Glomerular endothelial cell (primary cell): ENCODE measurements around the gene KEL. TPM values are rescaled to one million over a fixed set of nuclear protein-coding genes. Genes with fewer than 3 reads are reported as not detected.

ENCODE experiments used
- DNase-seq: peaks from one replicate; pipeline ENCODE4 v3.0.0-alpha.2; 2011; ENCODE audit warnings: low read depth, low spot score; ENCODE audit errors: extremely low read depth
- total RNA-seq: library from RNA; depleted of rRNA; stranded (reverse); fragments of >200 nt; gene quantifications from 2 replicates; pipeline ENCODE4 v1.2.3, GENCODE V29; 2015

Gene KEL
- total RNA-seq, 1 donor from 2014 or later: 0.18 TPM

- DNase-seq: no peak
Observed at GRCh38 chr7:142901426-142902259, 60.5 kb downstream of the KEL start.

GRCh38 chr7:142899661-142900060 lies 62.5 kb downstream of the KEL start:
- DNase-seq: no peak

- no peak for DNase-seq
Observed at GRCh38 chr7:142898377-142899170, 63.6 kb downstream of the KEL start.

- no peak for DNase-seq
Observed at GRCh38 chr7:142897691-142898090, 64.5 kb downstream of the KEL start.

GRCh38 chr7:142896741-142897379 lies 65.3 kb downstream of the KEL start:
- DNase-seq: no peak

- no peak for DNase-seq
Observed at GRCh38 chr7:142896151-142896550, 66.0 kb downstream of the KEL start.

- no peak for DNase-seq
Observed at GRCh38 chr7:142894985-142895593, 67.1 kb downstream of the KEL start.

GRCh38 chr7:142894112-142894984 lies 67.8 kb downstream of the KEL start:
- DNase-seq: no peak

GRCh38 chr7:142892951-142893350 lies 69.2 kb downstream of the KEL start:
- no peak for DNase-seq

- DNase-seq: no peak
Observed at GRCh38 chr7:142891490-142892082, 70.6 kb downstream of the KEL start.

Other genes with a start within 250 kb of the KEL start
- gene PRSS1, start 212.9 kb downstream of the KEL start, total RNA-seq: not detected in 2 replicates
- 0.41 and 3.0 TPM in 2 replicates for gene PRSS2, start 191.4 kb downstream of the KEL start, total RNA-seq
- 3.5 and 3.8 TPM in 2 replicates for gene EPHB6, start 107.3 kb downstream of the KEL start, total RNA-seq
- gene TRPV6, start 76.6 kb downstream of the KEL start, total RNA-seq: not detected in 2 replicates
- gene TRPV5, start 28.6 kb downstream of the KEL start, total RNA-seq: not detected in 2 replicates
- not detected in 2 replicates for gene LLCFC1, start 22.9 kb downstream of the KEL start, total RNA-seq
- gene OR9A2, start 64.8 kb upstream of the KEL start, total RNA-seq: 0.18 TPM in 1 of 2 replicates, not detected in the other
- gene OR6V1, start 90.0 kb upstream of the KEL start, total RNA-seq: not detected in 2 replicates
- not detected in 2 replicates for gene PIP, start 169.7 kb upstream of the KEL start, total RNA-seq
- not detected in 2 replicates for gene TAS2R39, start 221.1 kb upstream of the KEL start, total RNA-seq